H9 (cell line): Measurements from ENCODE around the gene PLCL1. TPM values are rescaled to one million over a fixed set of nuclear protein-coding genes. Genes with fewer than 3 reads are reported as not detected.

Experiments
- DNase-seq: peaks from one replicate; pipeline ENCODE4 v3.0.0-alpha.2; 2017
- H2AFZ ChIP-seq: one replicate; pipeline ENCODE4 v1.6.1; 2013; ENCODE audit warnings: mild to moderate bottlenecking, low read length, control low read depth, moderate library complexity
- H2AK5ac ChIP-seq: 2 replicates; pipeline ENCODE4 v1.6.1; 2013; ENCODE audit warnings: low read length, control low read depth, mixed read lengths; ENCODE audit not compliant: insufficient read length
- H2BK120ac ChIP-seq: one replicate; pipeline ENCODE4 v1.6.1; 2013; ENCODE audit warnings: low read depth, mild to moderate bottlenecking, low read length, control low read depth, inconsistent platforms; ENCODE audit not compliant: poor library complexity, severe bottlenecking
- H2BK12ac ChIP-seq: 2 replicates; pipeline ENCODE4 v1.6.1; 2013; ENCODE audit warnings: low read length, control low read depth, mixed read lengths, low read depth; ENCODE audit not compliant: insufficient read length
- H2BK15ac ChIP-seq: 2 replicates; pipeline ENCODE4 v1.6.1; 2013; ENCODE audit warnings: low read depth, low read length, control low read depth
- H2BK20ac ChIP-seq: one replicate; pipeline ENCODE4 v1.6.1; 2013; ENCODE audit warnings: low read depth, mild to moderate bottlenecking, low read length, control low read depth, inconsistent platforms; ENCODE audit not compliant: poor library complexity, severe bottlenecking
- H2BK5ac ChIP-seq: 2 replicates; pipeline ENCODE4 v1.6.1; 2013; ENCODE audit warnings: low read length, control low read depth, mixed read lengths; ENCODE audit not compliant: insufficient read length
- H3K14ac ChIP-seq: 2 replicates; pipeline ENCODE4 v1.6.1; 2013; ENCODE audit warnings: low read length, control low read depth; ENCODE audit not compliant: insufficient read depth
- H3K18ac ChIP-seq: 2 replicates; pipeline ENCODE4 v1.6.1; 2013; ENCODE audit warnings: low read depth, mild to moderate bottlenecking, mixed read lengths, low read length, control low read depth; ENCODE audit not compliant: insufficient read length
- H3K23ac ChIP-seq: 2 replicates; pipeline ENCODE4 v1.6.1; 2013; ENCODE audit warnings: low read length, control low read depth, mixed read lengths, low read depth; ENCODE audit not compliant: insufficient read length
- H3K23me2 ChIP-seq: 2 replicates; pipeline ENCODE4 v1.6.1; 2013; ENCODE audit warnings: low read depth, mild to moderate bottlenecking, mixed read lengths, low read length, control low read depth; ENCODE audit not compliant: insufficient read length, poor library complexity, severe bottlenecking
- H3K27ac ChIP-seq: 2 replicates; pipeline ENCODE4 v1.5.1; 2013; ENCODE audit warnings: low read length, control low read depth, mixed read lengths, low read depth; ENCODE audit not compliant: insufficient read length
- H3K27me3 ChIP-seq: 2 replicates; pipeline ENCODE4 v1.6.1; 2013; ENCODE audit warnings: low read length, control low read depth, inconsistent platforms; ENCODE audit not compliant: insufficient read depth
- H3K4ac ChIP-seq: 2 replicates; pipeline ENCODE4 v1.6.1; 2013; ENCODE audit warnings: low read depth, mild to moderate bottlenecking, control low read depth, inconsistent platforms, low read length, moderate library complexity
- H3K4me1 ChIP-seq: 2 replicates; pipeline ENCODE4 v1.6.1; 2013; ENCODE audit warnings: low read length, control low read depth, inconsistent platforms; ENCODE audit not compliant: insufficient read depth
- H3K4me2 ChIP-seq: 2 replicates; pipeline ENCODE4 v1.6.1; 2013; ENCODE audit warnings: low read length, control low read depth, mixed read lengths; ENCODE audit not compliant: insufficient read length, insufficient read depth
- H3K56ac ChIP-seq: 2 replicates; pipeline ENCODE4 v1.6.1; 2013; ENCODE audit warnings: low read depth, mild to moderate bottlenecking, mixed read lengths, low read length, control low read depth; ENCODE audit not compliant: insufficient read length
- H3K79me1 ChIP-seq: 2 replicates; pipeline ENCODE4 v1.6.1; 2013; ENCODE audit warnings: low read depth, mild to moderate bottlenecking, moderate library complexity, low read length, control low read depth, inconsistent platforms; ENCODE audit not compliant: insufficient read depth, poor library complexity, severe bottlenecking
- H3K79me2 ChIP-seq: 2 replicates; pipeline ENCODE4 v1.6.1; 2013; ENCODE audit warnings: low read length, control low read depth, inconsistent platforms; ENCODE audit not compliant: insufficient read depth
- H3K9ac ChIP-seq: 2 replicates; pipeline ENCODE4 v1.6.1; 2013; ENCODE audit warnings: low read length, control low read depth, mixed read lengths; ENCODE audit not compliant: insufficient read length; ENCODE audit errors: extremely low read depth
- H3K9me3 ChIP-seq: one replicate; pipeline ENCODE4 v1.6.1; 2013; ENCODE audit warnings: low read depth, low read length, inconsistent platforms; ENCODE audit not compliant: control insufficient read depth
- H3T11ph ChIP-seq: one replicate; pipeline ENCODE4 v1.6.1; 2013; ENCODE audit warnings: mild to moderate bottlenecking, low read length, control low read depth, inconsistent platforms
- H4K20me1 ChIP-seq: one replicate; pipeline ENCODE4 v1.6.1; 2013; ENCODE audit not compliant: control insufficient read depth, insufficient read length, insufficient read depth
- H4K5ac ChIP-seq: 2 replicates; pipeline ENCODE4 v1.6.1; 2013; ENCODE audit warnings: low read depth, mild to moderate bottlenecking, mixed read lengths, low read length, control low read depth; ENCODE audit not compliant: insufficient read length
- H4K8ac ChIP-seq: replicated peaks from 2 replicates; pipeline ENCODE4 v1.6.1; 2013; ENCODE audit warnings: low read length, control low read depth, mixed read lengths, low read depth; ENCODE audit not compliant: insufficient read length
- H4K91ac ChIP-seq: 2 replicates; pipeline ENCODE4 v1.6.1; 2013; ENCODE audit warnings: low read depth, mild to moderate bottlenecking, moderate library complexity, mixed read lengths, low read length, control low read depth; ENCODE audit not compliant: insufficient read length
- H3K27ac Mint-ChIP-seq, 3 experiments: 2 replicates in 2 of 3; 3 replicates in 1 of 3; pipeline ENCODE4 v1.8.0; 2020 to 2021; ENCODE audit warnings: mixed read lengths in 3 of 3, mild to moderate bottlenecking in 1 of 3, moderate library complexity in 1 of 3
- H3K27me3 Mint-ChIP-seq: 2 replicates; pipeline ENCODE4 v1.8.0; 2021; ENCODE audit warnings: low read depth, mild to moderate bottlenecking, moderate library complexity, mixed read lengths
- H3K36me3 Mint-ChIP-seq, 3 experiments: 2 replicates in 2 of 3; 3 replicates in 1 of 3; pipeline ENCODE4 v1.8.0; 2020 to 2021; ENCODE audit warnings: low read depth in 3 of 3, mixed read lengths in 3 of 3; ENCODE audit not compliant: insufficient read depth in 1 of 3
- H3K4me1 Mint-ChIP-seq, 2 experiments: 2 replicates each; pipeline ENCODE4 v1.8.0; 2020; ENCODE audit warnings: mixed read lengths in 2 of 2
- H3K4me3 Mint-ChIP-seq, 2 experiments: 2 replicates in 1 of 2; 3 replicates in 1 of 2; pipeline ENCODE4 v1.8.0; 2020 to 2021; ENCODE audit warnings: mild to moderate bottlenecking in 2 of 2, mixed read lengths in 2 of 2, moderate library complexity in 1 of 2
- H3K9me3 Mint-ChIP-seq, 2 experiments: 2 replicates in 1 of 2; 3 replicates in 1 of 2; pipeline ENCODE4 v1.8.0; 2020; ENCODE audit warnings: mild to moderate bottlenecking in 2 of 2, mixed read lengths in 2 of 2, moderate library complexity in 1 of 2
- CTCF ChIP-seq: fragments of 200-600 bp; sonication (generic); conservative IDR thresholded peaks from 3 replicates; pipeline ENCODE4 v1.8.0; 2021; ENCODE audit warnings: antibody characterized with exemption, mild to moderate bottlenecking
- WGBS: extraction: QIAGEN DNeasy Blood & Tissue Kit; methylation state at CpG from one replicate; pipeline ENCODE4 v1.1.7; 2013; ENCODE audit warnings: missing lambda C conversion rate, low lambda C conversion rate, mixed read lengths; ENCODE audit not compliant: insufficient read length; ENCODE audit errors: extremely low coverage; 5-methylcytosine and 5-hydroxymethylcytosine counted together
- total RNA-seq: library from RNA; stranded (reverse); gene quantifications from 2 replicates; pipeline ENCODE4 v1.2.1, GENCODE V29; 2021

Gene PLCL1
- total RNA-seq, 1 experiment from 2014 or later = 0.04 TPM

- Histone ChIP-seq H4K8ac (no peak overlapping the region), H2BK12ac (no peak overlapping the region), H4K91ac (no peak overlapping the region), H2BK15ac (no peak overlapping the region), H3K23me2 (no peaks in the 10 kb centered on the region), H2BK120ac (no peak overlapping the region), H3K56ac (no peak overlapping the region), H3K9me3 (no peaks in the 10 kb centered on the region), H3K18ac (no peak overlapping the region), H3K27ac (no peak overlapping the region), H3K27me3 (no peaks in the 10 kb centered on the region), H4K5ac (no peak overlapping the region), H2BK20ac (no peak overlapping the region), H3K9ac (no peak overlapping the region), H3K23ac (no peak overlapping the region), H3K4ac (no peak overlapping the region), H3K4me1 (no peaks in the 10 kb centered on the region), H3K4me2 (no peak overlapping the region), H2AK5ac (no peak overlapping the region), H4K20me1 (no peaks in the 10 kb centered on the region), H3T11ph (no peak overlapping the region), H3K79me2 (no peaks in the 10 kb centered on the region), H3K79me1 (no peaks in the 10 kb centered on the region), H2AFZ (no peak overlapping the region), H3K14ac (no peak overlapping the region), H2BK5ac (no peak overlapping the region)
- no peaks in the 10 kb centered on the region; a peak in 1 of 5 replicates for H3K9me3 Mint-ChIP-seq
- peaks cover 2% of the 10 kb centered on the region; the same call in 1 of the 2 replicates for H3K27me3 Mint-ChIP-seq
- H3K4me1 Mint-ChIP-seq = no peaks in the 10 kb centered on the region
- no peak overlapping the region for H3K4me3 Mint-ChIP-seq
- whole genome bisulfite sequencing = no CpG with 5 or more reads among the region's 3 CpGs
- no peak for TF ChIP-seq CTCF
- H3K27ac Mint-ChIP-seq = no peak overlapping the region
- no peaks in the 10 kb centered on the region for H3K36me3 Mint-ChIP-seq
- no peak for DNase-seq
Measured at GRCh38 chr2:198008230-198008629, 203.8 kb downstream of the PLCL1 start.
